Endothelial cell of umbilical vein (primary cell): ENCODE measurements around the gene FKRP.

Experiments used
- JUN ChIP-seq: IDR thresholded peaks from 2 replicates; pipeline ENCODE4 v1.6.1; 2011; ENCODE audit warnings: borderline replicate concordance, low read depth; ENCODE audit not compliant: insufficient read length, insufficient read depth
- POLR2A ChIP-seq: IDR thresholded peaks from 2 replicates; pipeline ENCODE4 v1.6.1; 2012; ENCODE audit warnings: low read depth, mild to moderate bottlenecking, control low read depth, low read length

GRCh38 chr19:46798713-46799112 lies 52.9 kb downstream of the FKRP start:
- TF ChIP-seq JUN (no peak), POLR2A (no peak)
